CD4-positive, alpha-beta T cell (primary cell): Measurements from ENCODE around the gene SNX7. TPM values are rescaled to one million over a fixed set of nuclear protein-coding genes. Genes with fewer than 3 reads are reported as not detected.

ENCODE experiments used
- ATAC-seq: fragments of 200-7000 bp; cut with Tn5 transposase; one replicate; pipeline ENCODE4 v1.10.0; 2022; ENCODE audit warnings: mild to moderate bottlenecking; ENCODE audit not compliant: poor library complexity
- CTCF ChIA-PET: fragments of 350-600 bp; sonication (Branson Sonifier 250); formaldehyde crosslinking; loops from one replicate; lab custom pipeline; 2021; ENCODE audit warnings: antibody characterized with exemption, inconsistent platforms; lab: Charles Lee
- POLR2A ChIA-PET: fragments of 350-600 bp; sonication (Branson Sonifier 250); formaldehyde crosslinking; loops from one replicate; lab custom pipeline; 2021; ENCODE audit warnings: antibody characterized with exemption, inconsistent platforms; lab: Charles Lee
- DNase-seq, 14 experiments: peaks; one replicate each; pipeline ENCODE4 v3.0.0-alpha.2; 2013 to 2020; ENCODE audit warnings: mixed read lengths in 2 of 14
- H3K27ac ChIP-seq, 2 donors: one replicate each; pipeline versions ENCODE4 v1.5.1 to v1.7.0; 2013; ENCODE audit warnings: low read length in 2 of 2, low read depth in 1 of 2, mild to moderate bottlenecking in 1 of 2
- H3K27me3 ChIP-seq, 2 experiments: 1 replicate in 1 of 2; 2 replicates in 1 of 2; pipeline versions ENCODE4 v1.6.1 to v1.7.0; 2013; ENCODE audit warnings: low read length in 2 of 2, control low read depth in 1 of 2, mild to moderate bottlenecking in 1 of 2, moderate library complexity in 1 of 2; ENCODE audit not compliant: insufficient read depth in 2 of 2, control insufficient read depth in 1 of 2
- H3K36me3 ChIP-seq: one replicate; pipeline ENCODE4 v1.6.1; 2013; ENCODE audit warnings: low read length, control low read depth; ENCODE audit not compliant: insufficient read depth
- H3K4me1 ChIP-seq: one replicate; pipeline ENCODE4 v1.6.1; 2013; ENCODE audit warnings: low read length, control low read depth; ENCODE audit not compliant: insufficient read depth
- H3K4me3 ChIP-seq: one replicate; pipeline ENCODE4 v1.5.1; 2013; ENCODE audit warnings: mild to moderate bottlenecking, low read length, moderate library complexity
- H3K9me3 ChIP-seq, 2 experiments: 1 replicate in 1 of 2; 2 replicates in 1 of 2; pipeline versions ENCODE4 v1.6.1 to v1.7.0; 2013; ENCODE audit warnings: low read length in 2 of 2, mild to moderate bottlenecking in 2 of 2, control low read depth in 1 of 2, moderate library complexity in 1 of 2; ENCODE audit not compliant: control insufficient read depth in 1 of 2, insufficient read depth in 1 of 2
- H3K27ac Mint-ChIP-seq: one replicate; pipeline ENCODE4 v1.8.0; 2020; ENCODE audit warnings: mixed read lengths
- H3K27me3 Mint-ChIP-seq: one replicate; pipeline ENCODE4 v1.8.0; 2021; ENCODE audit warnings: mixed read lengths
- H3K36me3 Mint-ChIP-seq: one replicate; pipeline ENCODE4 v1.8.0; 2021; ENCODE audit warnings: low read depth, mixed read lengths
- H3K4me1 Mint-ChIP-seq: one replicate; pipeline ENCODE4 v1.8.0; 2021; ENCODE audit warnings: low read depth, mixed read lengths
- H3K4me3 Mint-ChIP-seq: one replicate; pipeline ENCODE4 v1.8.0; 2020; ENCODE audit warnings: mild to moderate bottlenecking, mixed read lengths
- H3K9me3 Mint-ChIP-seq: one replicate; pipeline ENCODE4 v1.8.0; 2020; ENCODE audit warnings: mixed read lengths
- CTCF ChIP-seq: fragments of 200-600 bp; IDR thresholded peaks from one replicate; pipeline ENCODE4 v1.8.0; 2022; ENCODE audit warnings: antibody characterized with exemption, mild to moderate bottlenecking
- intact Hi-C, 2 experiments: fragments of 100-400 bp; cut with DNase I in 1 of 2; cut with micrococcal nuclease in 1 of 2; formaldehyde crosslinking; loops; one replicate each; pipeline versions ENCODE4 v1.15.1 to v1.9.0; 2023 to 2025; cut with DNase I, micrococcal nuclease
- total RNA-seq, 174 experiments: library from RNA in 2 of 174; stranded (reverse) in 2 of 174; gene quantifications; one replicate each; pipeline ENCODE4 v1.2.3 and lab custom pipeline; 2021 to 2026

The SNX7 gene
- total RNA-seq, 2 experiments from 2014 or later, result not detected

GRCh38 chr1:98702976-98703375, 41.5 kb downstream of the SNX7 start:
- no peaks in the 10 kb centered on the region for H3K36me3 Mint-ChIP-seq
- intact Hi-C loops, result no loop called here
- no peak for ATAC-seq

GRCh38 chr1:98704474-98704873, 43.0 kb downstream of the SNX7 start:
- Mint-ChIP-seq H3K27me3 (no peaks in the 10 kb centered on the region), H3K9me3 (no peaks in the 10 kb centered on the region), H3K36me3 (no peaks in the 10 kb centered on the region), H3K4me1 (no peaks in the 10 kb centered on the region), H3K4me3 (no peak overlapping the region), H3K27ac (no peak overlapping the region)
- Histone ChIP-seq H3K9me3 (no peaks in the 10 kb centered on the region), H3K27ac (no peak overlapping the region), H3K4me1 (no peaks in the 10 kb centered on the region), H3K4me3 (no peak overlapping the region), H3K27me3 (no peaks in the 10 kb centered on the region), H3K36me3 (no peaks in the 10 kb centered on the region)
- CTCF ChIA-PET, result no interaction called here
- no peak for ATAC-seq
- no peak for DNase-seq
- no peak for TF ChIP-seq CTCF
- intact Hi-C loops, result loop anchor here in 1 of 2 experiments (1.0 kb wide), 1 partner anchor 8 kb away; no protein-coding TSS in a partner anchor
- POLR2A ChIA-PET, result no interaction called here

More at GRCh38 chr1:98702976-98703375, 41.5 kb downstream of the SNX7 start:
- Mint-ChIP-seq H3K4me1 (no peaks in the 10 kb centered on the region), H3K27me3 (no peaks in the 10 kb centered on the region), H3K4me3 (no peak overlapping the region), H3K9me3 (no peaks in the 10 kb centered on the region), H3K27ac (no peak overlapping the region)
- Histone ChIP-seq H3K36me3 (no peaks in the 10 kb centered on the region), H3K4me3 (no peak overlapping the region), H3K9me3 (no peaks in the 10 kb centered on the region), H3K4me1 (no peaks in the 10 kb centered on the region), H3K27ac (no peak overlapping the region), H3K27me3 (no peaks in the 10 kb centered on the region)
- no peak for TF ChIP-seq CTCF
- CTCF ChIA-PET, result no interaction called here
- POLR2A ChIA-PET, result no interaction called here
- no peak for DNase-seq

GRCh38 chr1:98704971-98705370, 43.5 kb downstream of the SNX7 start:
- ChIA-PET CTCF (no interaction called here), POLR2A (no interaction called here)
- Mint-ChIP-seq H3K9me3 (no peaks in the 10 kb centered on the region), H3K27me3 (no peaks in the 10 kb centered on the region), H3K36me3 (no peaks in the 10 kb centered on the region), H3K27ac (no peak overlapping the region), H3K4me1 (no peaks in the 10 kb centered on the region), H3K4me3 (no peak overlapping the region)
- DNase-seq, result no peak
- intact Hi-C loops, result loop anchor here in 1 of 2 experiments (1.0 kb wide), 1 partner anchor 7 kb away; no protein-coding TSS in a partner anchor
- no peak for ATAC-seq
- H3K27me3 ChIP-seq, result no peaks in the 10 kb centered on the region
- no peak for TF ChIP-seq CTCF
- H3K4me3 ChIP-seq, result no peak overlapping the region
- H3K4me1 ChIP-seq, result no peaks in the 10 kb centered on the region
- no peaks in the 10 kb centered on the region for H3K9me3 ChIP-seq
- no peaks in the 10 kb centered on the region for H3K36me3 ChIP-seq
- H3K27ac ChIP-seq, result no peak overlapping the region
